Neutrophil (primary cell): ENCODE results near the gene ACP4.
"Not testable (repeated sequence)": the region's sequence is repeated elsewhere in the genome, so short reads cannot be mapped to it uniquely, and the experiment has no call there.

Source experiments
- H3K27ac ChIP-seq: fragments of 200-600 bp; sonication (generic); 2 replicates; pipeline ENCODE4 v1.5.1; 2016; ENCODE audit warnings: mild to moderate bottlenecking, moderate library complexity
- H3K27me3 ChIP-seq: fragments of 200-600 bp; sonication (generic); 2 replicates; pipeline ENCODE4 v1.6.0; 2016; ENCODE audit warnings: mild to moderate bottlenecking
- H3K36me3 ChIP-seq: fragments of 200-600 bp; sonication (generic); 2 replicates; pipeline ENCODE4 v1.5.1; 2017
- H3K4me1 ChIP-seq, 2 experiments: fragments of 200-600 bp in 1 of 2; sonication (generic) in 1 of 2; 1 replicate in 1 of 2; 2 replicates in 1 of 2; pipeline versions ENCODE4 v1.5.1 to v1.6.1; 2013 to 2016; ENCODE audit warnings: low read depth in 1 of 2, low read length in 1 of 2, mild to moderate bottlenecking in 1 of 2, moderate library complexity in 1 of 2; ENCODE audit not compliant: control insufficient read depth in 1 of 2, insufficient read depth in 1 of 2
- H3K4me3 ChIP-seq, 2 experiments: fragments of 200-600 bp in 1 of 2; sonication (generic) in 1 of 2; 1 replicate in 1 of 2; 2 replicates in 1 of 2; pipeline ENCODE4 v1.5.1; 2013 to 2016; ENCODE audit warnings: low read depth in 1 of 2, low read length in 1 of 2, mild to moderate bottlenecking in 1 of 2, moderate library complexity in 1 of 2
- H3K9me3 ChIP-seq: fragments of 200-600 bp; sonication (generic); 2 replicates; pipeline ENCODE4 v1.5.1; 2016
- CTCF ChIP-seq: fragments of 200-600 bp; sonication (generic); IDR thresholded peaks from 2 replicates; pipeline ENCODE4 v1.5.1; 2016; ENCODE audit warnings: antibody characterized with exemption

The ACP4 gene

GRCh38 chr19:50750010-50750409 is 40.2 kb upstream of the ACP4 start:
- no peak for TF ChIP-seq CTCF
- Histone ChIP-seq H3K27ac (no peak overlapping the region), H3K4me1 (no peaks in the 10 kb centered on the region), H3K27me3 (peaks cover 11% of the 10 kb centered on the region), H3K9me3 (no peaks in the 10 kb centered on the region), H3K36me3 (no peaks in the 10 kb centered on the region), H3K4me3 (no peak overlapping the region)

- Histone ChIP-seq H3K9me3 (no peaks in the 10 kb centered on the region), H3K27ac (no peak overlapping the region), H3K4me1 (no peaks in the 10 kb centered on the region), H3K36me3 (no peaks in the 10 kb centered on the region), H3K4me3 (no peak overlapping the region), H3K27me3 (peaks cover 8% of the 10 kb centered on the region)
- no peak for TF ChIP-seq CTCF
Measured at GRCh38 chr19:50753879-50754278, 36.3 kb upstream of the ACP4 start.

DNA sequence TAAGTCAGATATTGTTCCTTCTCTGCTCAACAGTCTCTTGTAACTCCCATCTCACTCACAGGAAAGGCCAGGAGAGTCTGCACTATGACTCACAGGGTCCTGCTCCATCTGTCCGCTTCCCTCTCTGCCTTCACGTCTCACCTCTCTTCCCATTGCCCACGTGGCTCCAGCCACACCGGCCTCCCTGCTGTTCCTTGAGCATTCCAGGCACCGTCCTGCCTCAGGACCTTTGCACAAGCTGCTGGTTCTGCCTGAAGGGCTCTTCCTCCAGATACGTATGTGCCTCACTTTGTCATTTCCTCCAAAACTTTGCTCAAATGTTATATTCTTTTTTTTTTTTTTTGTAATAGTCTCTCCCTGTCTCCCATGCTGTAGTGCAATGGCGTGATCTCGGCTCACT is 34.0 kb upstream of the ACP4 start:
- not testable (repeated sequence) for H3K9me3 ChIP-seq, H3K4me1 ChIP-seq, H3K27me3 ChIP-seq, H3K27ac ChIP-seq, H3K4me3 ChIP-seq, H3K36me3 ChIP-seq

- H3K27me3 ChIP-seq, H3K27ac ChIP-seq, H3K4me3 ChIP-seq, H3K9me3 ChIP-seq, H3K36me3 ChIP-seq, H3K4me1 ChIP-seq: not testable (repeated sequence)
Measured at GRCh38 chr19:50757624-50758023, 32.6 kb upstream of the ACP4 start.

DNA sequence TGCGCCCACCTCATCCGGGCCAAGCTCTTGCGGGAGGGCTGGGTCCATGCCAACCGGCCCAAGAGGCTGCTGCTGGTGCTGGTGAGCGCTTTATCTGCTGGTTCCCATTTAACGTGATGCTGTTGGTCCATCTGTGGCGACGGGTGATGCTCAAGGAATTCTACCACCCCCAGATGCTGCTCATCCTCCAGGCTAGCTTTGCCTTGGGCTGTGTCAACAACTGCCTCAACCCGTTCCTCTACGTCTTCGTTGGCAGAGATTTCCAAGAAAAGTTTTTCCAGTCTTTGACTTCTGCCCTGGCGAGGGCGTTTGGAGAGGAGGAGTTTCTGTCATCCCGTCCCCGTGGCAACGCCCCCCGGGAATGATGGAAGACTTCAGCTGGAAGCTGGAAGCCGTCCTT is 31.1 kb upstream of the ACP4 start:
- H3K4me1 ChIP-seq, H3K27ac ChIP-seq, H3K36me3 ChIP-seq, H3K4me3 ChIP-seq, H3K9me3 ChIP-seq, H3K27me3 ChIP-seq: not testable (repeated sequence)

DNA sequence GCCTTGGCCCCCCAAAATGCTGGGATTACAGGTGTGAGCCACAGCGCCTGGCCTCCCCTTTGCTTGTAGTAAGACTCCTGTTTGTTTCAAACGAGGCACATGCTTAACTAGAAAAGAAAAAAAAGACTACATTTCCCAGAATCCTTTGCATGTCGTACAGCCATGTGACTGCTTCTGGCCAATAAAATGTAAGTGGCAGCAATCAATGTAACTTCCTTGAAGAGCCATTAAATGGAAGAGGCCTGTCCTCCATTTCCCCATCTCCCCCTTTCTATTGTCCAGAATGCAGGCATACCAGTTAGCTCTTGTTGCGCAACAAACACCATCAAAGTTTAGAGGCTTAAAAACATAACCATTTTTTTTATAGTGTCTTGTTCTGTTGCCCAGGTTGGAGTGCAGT is 30.3 kb upstream of the ACP4 start:
- no peak for TF ChIP-seq CTCF
- Histone ChIP-seq H3K27ac (no peak overlapping the region), H3K4me3 (no peak overlapping the region), H3K36me3 (no peaks in the 10 kb centered on the region), H3K27me3 (peaks cover 2% of the 10 kb centered on the region), H3K9me3 (no peaks in the 10 kb centered on the region), H3K4me1 (no peaks in the 10 kb centered on the region)

- not testable (repeated sequence) for H3K36me3 ChIP-seq, H3K4me1 ChIP-seq, H3K27ac ChIP-seq, H3K27me3 ChIP-seq, H3K9me3 ChIP-seq, H3K4me3 ChIP-seq
Measured at GRCh38 chr19:50761501-50761900, 28.7 kb upstream of the ACP4 start.

DNA sequence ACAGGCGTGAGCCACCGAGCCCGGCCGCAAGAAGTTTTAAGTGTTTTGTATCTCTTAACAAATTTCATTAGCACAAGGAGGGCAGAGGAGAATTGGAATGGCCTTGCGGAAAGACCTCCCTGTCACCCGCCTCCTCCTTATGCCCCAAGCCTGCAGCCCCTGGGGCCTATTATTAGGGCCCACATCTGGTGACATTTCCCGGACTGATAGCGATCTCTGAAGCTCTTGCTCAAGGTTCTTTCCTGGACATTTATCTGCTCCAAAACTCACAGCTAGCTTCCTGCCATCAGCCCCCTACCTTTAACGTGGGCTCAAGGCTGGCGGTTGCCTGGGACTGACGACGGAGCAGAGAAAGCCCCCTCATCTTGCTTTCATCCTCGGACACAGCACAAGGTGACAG is 26.7 kb upstream of the ACP4 start:
- not testable (repeated sequence) for H3K36me3 ChIP-seq, H3K4me1 ChIP-seq, H3K4me3 ChIP-seq

More for the DNA sequence above, 26.7 kb upstream of the ACP4 start:
- not testable (repeated sequence) for H3K27me3 ChIP-seq, H3K27ac ChIP-seq, H3K9me3 ChIP-seq
